Measurements from ENCODE around the gene GCNT1. TPM values are rescaled to one million over a fixed set of nuclear protein-coding genes. Genes with fewer than 3 reads are reported as not detected.
A peak's percentile ranks its signal among the peaks of the same experiment; 100 is the strongest.

The GCNT1 gene
- total RNA-seq (5.2 TPM), polyA plus RNA-seq (5.3 TPM)
- long read RNA-seq, donor 1 = 0 reads
- long read RNA-seq, donor 2 = 0 reads
- long read RNA-seq, donor 3, full-length matches to known transcripts = 2 of 2 reads
- long read RNA-seq, donor 3, partial matches to known transcripts = 0 of 2 reads
- long read RNA-seq, donor 3, other reads (novel, unspliced or antisense) = 0 of 2 reads
- long read RNA-seq, donor 4 = 0 reads
- long read RNA-seq, donor 5, full-length matches to known transcripts = 1 of 1 reads
- long read RNA-seq, donor 5, partial matches to known transcripts = 0 of 1 reads
- long read RNA-seq, donor 5, other reads (novel, unspliced or antisense) = 0 of 1 reads
- long read RNA-seq, donor 6, full-length matches to known transcripts = 3 of 3 reads
- long read RNA-seq, donor 6, partial matches to known transcripts = 0 of 3 reads
- long read RNA-seq, donor 6, other reads (novel, unspliced or antisense) = 0 of 3 reads
- long read RNA-seq, donor 7, full-length matches to known transcripts = 3 of 3 reads
- long read RNA-seq, donor 7, partial matches to known transcripts = 0 of 3 reads
- long read RNA-seq, donor 7, other reads (novel, unspliced or antisense) = 0 of 3 reads
- long read RNA-seq, donor 8 = 0 reads
- long read RNA-seq, donor 9, full-length matches to known transcripts = 1 of 1 reads
- long read RNA-seq, donor 9, partial matches to known transcripts = 0 of 1 reads
- long read RNA-seq, donor 9, other reads (novel, unspliced or antisense) = 0 of 1 reads
- long read RNA-seq, donor 10, full-length matches to known transcripts = 2 of 2 reads
- long read RNA-seq, donor 10, partial matches to known transcripts = 0 of 2 reads
- long read RNA-seq, donor 10, other reads (novel, unspliced or antisense) = 0 of 2 reads

DNA sequence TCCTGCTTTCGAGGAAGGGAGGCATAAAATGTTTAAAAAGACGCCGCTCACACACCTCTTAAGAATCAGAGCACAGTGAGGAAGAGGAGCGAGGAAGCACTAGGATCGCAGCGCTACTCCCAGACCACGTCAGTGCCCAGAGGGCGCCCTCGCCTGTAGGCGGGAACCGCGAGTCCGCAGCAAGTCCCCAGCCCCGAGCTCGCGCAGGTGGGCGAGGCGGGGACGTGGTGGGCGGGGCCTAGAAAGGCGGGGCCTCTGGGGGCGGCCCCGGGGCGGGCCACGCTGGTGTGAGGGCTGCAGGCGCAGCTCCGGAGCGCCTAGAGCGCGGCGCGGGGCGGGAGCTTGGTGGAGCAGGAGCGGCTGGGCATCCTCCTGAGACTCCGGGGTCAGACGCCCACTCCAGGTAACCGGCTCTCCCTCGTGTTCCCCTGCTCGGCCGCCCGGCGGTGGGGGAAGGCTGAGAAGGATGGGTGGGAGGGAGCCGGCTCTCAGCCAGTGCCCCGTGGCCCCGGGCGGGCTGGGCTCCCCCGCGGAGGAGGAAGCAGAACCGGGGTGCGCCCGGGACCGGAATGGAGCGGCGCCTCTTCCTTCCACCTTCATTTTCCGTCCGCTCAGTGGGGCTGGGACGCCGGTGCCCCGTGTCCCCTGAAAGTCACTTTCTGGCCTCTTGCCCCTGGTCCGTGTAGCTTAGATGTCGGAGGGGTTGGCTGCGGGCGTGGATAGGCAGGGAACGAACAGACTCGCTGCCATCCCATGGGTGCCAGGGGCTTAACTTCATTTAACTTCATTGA, at the start of gene GCNT1:
Gene GCNT1 (plus strand): TSS at position 280 of the 791 bp plus-strand sequence. CDS start 43,200 bp downstream, outside the sequence.
- H3K36me3 ChIP-seq (ENCODE audit: control insufficient read depth in 2 of 2, insufficient read depth in 2 of 2, low read length in 1 of 2) = no peaks in the 10 kb centered on the region
- peak within 1 kb of the TSS; percentile 61 to 75 for H3K27ac ChIP-seq (ENCODE audit: low read depth in 1 of 2, low read length in 1 of 2)
- H3K4me1 ChIP-seq (ENCODE audit: control insufficient read depth in 2 of 2, insufficient read depth in 2 of 2, low read length in 2 of 2) = peaks cover 13 to 31% of the 10 kb centered on the region in 2 donors
- under 1% methylated on average over 65 of the region's 65 CpGs for WGBS
- H3K4me3 ChIP-seq (ENCODE audit: low read length in 2 of 2) = peak within 1 kb of the TSS; percentile 66 to 79
- H3K9me3 ChIP-seq (ENCODE audit: control insufficient read depth in 2 of 2, insufficient read depth in 1 of 2, low read length in 1 of 2) = no peaks in the 10 kb centered on the region
- DNase-seq (ENCODE audit: low read depth in 6 of 9, low spot score in 9 of 9) = peak; percentile 66 to 95 (median 88)
- peaks cover 0 to 2% of the 10 kb centered on the region in 2 donors for H3K27me3 ChIP-seq (ENCODE audit: control insufficient read depth in 2 of 2, insufficient read depth in 1 of 2, low read length in 1 of 2)

DNA sequence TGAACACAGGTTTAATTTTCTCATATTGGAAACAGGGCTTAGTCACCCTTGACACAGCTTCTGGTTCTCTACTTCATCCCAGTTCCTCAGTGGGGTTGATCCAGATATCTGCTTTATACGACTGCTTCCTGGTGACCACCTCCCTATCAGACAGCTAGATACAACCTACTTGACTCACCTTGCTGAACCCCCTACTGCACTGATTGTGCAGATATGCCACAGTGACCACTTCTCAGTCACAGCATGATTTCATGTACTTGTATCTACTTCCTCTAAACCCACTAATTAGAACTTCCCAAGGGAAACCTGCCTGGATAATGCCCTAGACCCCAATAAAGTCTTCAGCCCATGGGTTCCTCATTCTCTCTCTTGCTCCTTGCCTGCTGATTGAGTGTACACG, 46.3 kb upstream of the GCNT1 start:
- Histone ChIP-seq H3K27me3 (ENCODE audit: control insufficient read depth in 2 of 2, insufficient read depth in 1 of 2, low read length in 1 of 2) (no peaks in the 10 kb centered on the region), H3K4me1 (ENCODE audit: control insufficient read depth in 2 of 2, insufficient read depth in 2 of 2, low read length in 2 of 2) (no peaks in the 10 kb centered on the region), H3K4me3 (ENCODE audit: low read length in 2 of 2) (no peak overlapping the region), H3K27ac (ENCODE audit: low read depth in 1 of 2, low read length in 1 of 2) (no peak overlapping the region), H3K9me3 (ENCODE audit: control insufficient read depth in 2 of 2, insufficient read depth in 1 of 2, low read length in 1 of 2) (no peaks in the 10 kb centered on the region), H3K36me3 (ENCODE audit: control insufficient read depth in 2 of 2, insufficient read depth in 2 of 2, low read length in 1 of 2) (no peaks in the 10 kb centered on the region)
- DNase-seq (ENCODE audit: low read depth in 6 of 9, low spot score in 9 of 9) = no peak
- 71% methylated on average over 2 of the region's 2 CpGs for WGBS

DNA sequence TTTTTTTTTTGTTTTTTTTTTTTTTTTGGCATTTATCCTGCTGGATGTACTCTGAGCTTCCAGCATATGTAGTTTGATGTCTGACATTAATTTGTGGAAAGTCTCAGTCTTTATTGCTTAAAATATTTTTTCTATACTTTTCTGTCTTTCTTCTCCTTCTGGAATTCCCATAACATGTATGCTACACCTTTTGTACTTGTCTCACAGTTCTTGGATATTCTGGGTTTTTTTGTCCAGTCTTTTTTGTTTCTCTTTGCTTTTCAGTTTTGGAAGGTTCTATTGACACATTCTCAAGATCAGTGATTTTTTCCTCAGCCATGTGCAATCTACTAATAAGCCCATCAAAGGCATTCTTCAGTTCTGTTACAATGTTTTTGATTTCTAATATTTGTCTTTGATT, 45.3 kb upstream of the GCNT1 start:
- DNase-seq (ENCODE audit: low read depth in 6 of 9, low spot score in 9 of 9) = no peak
- Histone ChIP-seq H3K27ac (ENCODE audit: low read depth in 1 of 2, low read length in 1 of 2) (no peak overlapping the region), H3K4me3 (ENCODE audit: low read length in 2 of 2) (no peak overlapping the region), H3K9me3 (ENCODE audit: control insufficient read depth in 2 of 2, insufficient read depth in 1 of 2, low read length in 1 of 2) (no peaks in the 10 kb centered on the region), H3K27me3 (ENCODE audit: control insufficient read depth in 2 of 2, insufficient read depth in 1 of 2, low read length in 1 of 2) (no peaks in the 10 kb centered on the region), H3K4me1 (ENCODE audit: control insufficient read depth in 2 of 2, insufficient read depth in 2 of 2, low read length in 2 of 2) (no peaks in the 10 kb centered on the region), H3K36me3 (ENCODE audit: control insufficient read depth in 2 of 2, insufficient read depth in 2 of 2, low read length in 1 of 2) (no peaks in the 10 kb centered on the region)

DNA sequence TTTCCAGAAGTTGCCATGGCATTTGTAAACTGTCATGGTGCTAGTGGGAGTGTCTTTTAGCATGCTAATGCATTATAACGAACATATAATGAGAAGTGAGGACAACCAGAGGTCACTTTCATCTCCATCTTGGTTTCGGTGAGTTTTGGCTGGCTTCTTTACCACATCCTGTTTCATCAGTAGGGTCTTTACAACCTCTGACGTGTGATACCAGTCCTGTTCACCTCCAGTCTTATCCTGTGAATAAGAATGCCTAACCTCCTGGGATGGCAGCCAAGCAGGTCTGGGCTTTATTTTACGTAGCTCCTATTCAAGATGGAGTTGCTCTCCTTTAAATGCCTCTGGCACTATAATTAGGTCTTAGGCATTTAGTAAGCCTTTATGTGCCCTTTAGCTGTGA, 44.3 kb upstream of the GCNT1 start:
- WGBS = 88% methylated on average over 4 of the region's 4 CpGs
- H3K27ac ChIP-seq (ENCODE audit: low read depth in 1 of 2, low read length in 1 of 2) = no peak overlapping the region
- no peak for DNase-seq (ENCODE audit: low read depth in 6 of 9, low spot score in 9 of 9)
- no peak overlapping the region for H3K4me3 ChIP-seq (ENCODE audit: low read length in 2 of 2)
- no peaks in the 10 kb centered on the region for H3K4me1 ChIP-seq (ENCODE audit: control insufficient read depth in 2 of 2, insufficient read depth in 2 of 2, low read length in 2 of 2)
- no peaks in the 10 kb centered on the region for H3K27me3 ChIP-seq (ENCODE audit: control insufficient read depth in 2 of 2, insufficient read depth in 1 of 2, low read length in 1 of 2)
- H3K36me3 ChIP-seq (ENCODE audit: control insufficient read depth in 2 of 2, insufficient read depth in 2 of 2, low read length in 1 of 2) = no peaks in the 10 kb centered on the region
- H3K9me3 ChIP-seq (ENCODE audit: control insufficient read depth in 2 of 2, insufficient read depth in 1 of 2, low read length in 1 of 2) = no peaks in the 10 kb centered on the region

DNA sequence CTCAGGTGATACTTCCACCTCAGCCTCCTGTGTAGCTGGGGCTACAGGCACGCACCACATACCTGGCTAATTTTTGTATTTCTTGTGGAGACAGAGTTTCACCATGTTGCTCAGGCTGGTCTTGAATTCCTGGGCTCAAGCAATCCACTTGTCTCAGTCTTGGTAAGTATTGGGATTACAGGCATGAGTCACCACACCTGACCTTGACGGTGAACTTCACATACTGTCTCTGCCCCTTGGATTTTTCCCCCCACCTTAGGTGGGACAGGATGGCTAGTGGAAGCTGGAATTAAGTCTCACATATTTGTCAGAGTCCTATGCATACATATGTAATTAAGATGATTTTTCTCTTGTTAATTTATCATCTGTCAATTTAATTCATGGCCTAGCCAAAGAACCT, 43.8 kb upstream of the GCNT1 start:
- Histone ChIP-seq H3K36me3 (ENCODE audit: control insufficient read depth in 2 of 2, insufficient read depth in 2 of 2, low read length in 1 of 2) (no peaks in the 10 kb centered on the region), H3K4me1 (ENCODE audit: control insufficient read depth in 2 of 2, insufficient read depth in 2 of 2, low read length in 2 of 2) (no peaks in the 10 kb centered on the region), H3K4me3 (ENCODE audit: low read length in 2 of 2) (no peak overlapping the region), H3K27me3 (ENCODE audit: control insufficient read depth in 2 of 2, insufficient read depth in 1 of 2, low read length in 1 of 2) (no peaks in the 10 kb centered on the region), H3K9me3 (ENCODE audit: control insufficient read depth in 2 of 2, insufficient read depth in 1 of 2, low read length in 1 of 2) (no peaks in the 10 kb centered on the region), H3K27ac (ENCODE audit: low read depth in 1 of 2, low read length in 1 of 2) (no peak overlapping the region)
- WGBS = 76% methylated on average over 2 of the region's 2 CpGs
- DNase-seq (ENCODE audit: low read depth in 6 of 9, low spot score in 9 of 9) = no peak

DNA sequence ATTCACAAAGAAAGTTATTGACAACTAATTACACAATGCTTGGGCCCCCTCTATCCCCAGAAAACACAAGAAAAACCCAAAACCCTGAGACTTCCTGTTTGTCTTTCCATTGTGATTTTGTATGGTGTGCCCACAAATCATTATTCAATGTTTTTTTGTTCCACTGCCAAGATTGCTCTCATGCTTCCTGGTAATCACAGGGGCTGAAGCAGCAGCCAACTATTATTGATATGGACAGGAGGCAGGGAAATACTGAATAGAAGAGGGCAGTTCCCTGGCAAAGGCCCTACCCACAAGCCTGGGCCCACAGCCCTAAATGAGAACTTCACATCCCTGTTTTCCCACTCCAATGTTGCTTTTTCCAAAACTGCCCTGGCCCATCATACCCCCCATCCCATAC, 43.3 kb upstream of the GCNT1 start:
- Histone ChIP-seq H3K4me3 (ENCODE audit: low read length in 2 of 2) (no peak overlapping the region), H3K27ac (ENCODE audit: low read depth in 1 of 2, low read length in 1 of 2) (no peak overlapping the region), H3K4me1 (ENCODE audit: control insufficient read depth in 2 of 2, insufficient read depth in 2 of 2, low read length in 2 of 2) (no peaks in the 10 kb centered on the region), H3K9me3 (ENCODE audit: control insufficient read depth in 2 of 2, insufficient read depth in 1 of 2, low read length in 1 of 2) (no peaks in the 10 kb centered on the region), H3K36me3 (ENCODE audit: control insufficient read depth in 2 of 2, insufficient read depth in 2 of 2, low read length in 1 of 2) (no peaks in the 10 kb centered on the region), H3K27me3 (ENCODE audit: control insufficient read depth in 2 of 2, insufficient read depth in 1 of 2, low read length in 1 of 2) (no peaks in the 10 kb centered on the region)
- no peak for DNase-seq (ENCODE audit: low read depth in 6 of 9, low spot score in 9 of 9)

DNA sequence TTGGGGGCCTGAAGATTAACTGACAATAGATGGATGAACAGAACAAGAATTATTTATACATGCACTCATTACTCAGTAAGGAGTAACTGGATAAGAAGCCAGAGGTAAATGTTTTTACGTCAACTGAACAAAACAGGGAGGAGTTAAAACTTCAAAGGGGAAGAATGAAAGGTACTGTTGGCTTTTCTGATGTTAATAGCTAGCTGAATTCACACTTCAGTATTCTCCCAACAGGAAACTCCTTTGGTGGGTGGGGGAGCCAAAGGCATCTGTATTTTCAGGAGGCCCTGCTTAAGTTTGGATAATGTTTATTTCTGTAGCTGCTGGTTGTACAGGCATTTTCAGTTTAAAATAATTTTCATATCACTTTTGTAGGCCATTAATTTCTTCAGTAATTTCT, 41.6 kb upstream of the GCNT1 start:
- no peak for DNase-seq (ENCODE audit: low read depth in 6 of 9, low spot score in 9 of 9)
- no peak overlapping the region for H3K4me3 ChIP-seq (ENCODE audit: low read length in 2 of 2)
- H3K27me3 ChIP-seq (ENCODE audit: control insufficient read depth in 2 of 2, insufficient read depth in 1 of 2, low read length in 1 of 2) = no peaks in the 10 kb centered on the region
- no peaks in the 10 kb centered on the region for H3K36me3 ChIP-seq (ENCODE audit: control insufficient read depth in 2 of 2, insufficient read depth in 2 of 2, low read length in 1 of 2)
- no peaks in the 10 kb centered on the region for H3K9me3 ChIP-seq (ENCODE audit: control insufficient read depth in 2 of 2, insufficient read depth in 1 of 2, low read length in 1 of 2)
- H3K27ac ChIP-seq (ENCODE audit: low read depth in 1 of 2, low read length in 1 of 2) = no peak overlapping the region
- no peaks in the 10 kb centered on the region for H3K4me1 ChIP-seq (ENCODE audit: control insufficient read depth in 2 of 2, insufficient read depth in 2 of 2, low read length in 2 of 2)
- WGBS = 0% methylated on average over 1 of the region's 1 CpG

DNA sequence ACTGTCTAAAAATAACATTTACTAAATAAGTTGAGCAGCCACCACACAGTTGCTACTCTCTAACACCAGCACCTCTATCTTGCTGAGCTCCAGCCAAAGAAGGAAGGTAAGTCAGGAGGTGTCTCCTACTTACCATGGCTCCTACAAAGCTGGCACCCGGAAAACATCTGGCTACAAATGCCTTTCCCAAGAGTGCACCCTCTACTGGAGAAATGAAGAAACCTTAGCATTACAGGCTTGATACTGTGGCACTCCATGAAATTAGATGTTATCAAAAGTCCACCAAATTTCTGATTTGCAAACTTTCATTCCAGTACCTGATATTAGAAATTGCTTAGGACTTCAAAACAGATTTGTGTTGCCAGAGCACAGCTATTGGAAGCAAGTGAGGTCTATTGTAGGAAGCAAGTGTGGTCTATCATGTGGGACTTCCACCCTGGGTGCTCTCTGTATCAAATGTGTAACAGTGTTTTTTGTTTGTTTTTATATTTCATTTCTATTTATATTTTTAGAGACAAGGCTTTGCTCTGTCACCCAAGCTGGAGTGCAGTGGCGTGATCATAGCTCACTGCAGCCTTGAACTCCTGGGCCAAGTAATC, 39.1 kb upstream of the GCNT1 start:
- no peak for DNase-seq (ENCODE audit: low read depth in 6 of 9, low spot score in 9 of 9)
- Histone ChIP-seq H3K4me1 (ENCODE audit: control insufficient read depth in 2 of 2, insufficient read depth in 2 of 2, low read length in 2 of 2) (peaks cover 0 to 2% of the 10 kb centered on the region in 2 donors), H3K36me3 (ENCODE audit: control insufficient read depth in 2 of 2, insufficient read depth in 2 of 2, low read length in 1 of 2) (no peaks in the 10 kb centered on the region), H3K27me3 (ENCODE audit: control insufficient read depth in 2 of 2, insufficient read depth in 1 of 2, low read length in 1 of 2) (no peaks in the 10 kb centered on the region), H3K4me3 (ENCODE audit: low read length in 2 of 2) (no peak overlapping the region), H3K9me3 (ENCODE audit: control insufficient read depth in 2 of 2, insufficient read depth in 1 of 2, low read length in 1 of 2) (no peaks in the 10 kb centered on the region), H3K27ac (ENCODE audit: low read depth in 1 of 2, low read length in 1 of 2) (no peak overlapping the region)
- WGBS = 80% methylated on average over 2 of the region's 2 CpGs
